ENCODE measurements around the gene ABTB1. TPM values are rescaled to one million over a fixed set of nuclear protein-coding genes. Genes with fewer than 3 reads are reported as not detected.

Gene ABTB1
- polyA plus RNA-seq, 6 donors from 2014 or later, result 57.4 to 88.4 (median 79.4) TPM

DNA sequence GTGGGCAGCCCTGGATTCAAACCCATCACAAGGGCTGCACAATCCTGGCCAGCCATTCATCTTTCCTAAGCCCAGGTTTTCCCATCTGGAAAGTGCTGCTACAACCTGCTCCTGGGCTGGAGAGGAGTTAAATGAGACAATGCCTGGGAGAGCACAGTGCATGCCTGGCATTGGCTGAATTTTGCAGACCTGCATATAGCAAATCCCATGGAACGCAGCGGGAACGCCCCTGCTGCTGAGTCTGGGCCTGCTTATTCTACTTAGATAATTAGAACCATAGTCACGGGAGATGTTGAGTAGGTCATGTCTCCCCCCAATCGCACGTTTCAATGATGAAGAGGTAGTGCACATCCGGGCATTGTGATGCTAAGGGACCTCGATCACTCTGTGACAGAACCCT is 46.6 kb downstream of the ABTB1 start:
- no peak for DNase-seq
- H3K27me3 Mint-ChIP-seq, result no peaks in the 10 kb centered on the region
- peaks cover 0 to 1% (median 0%) of the 10 kb centered on the region in 7 donors for H3K9me3 Mint-ChIP-seq
- H3K27ac Mint-ChIP-seq, result no peak overlapping the region
- H3K36me3 Mint-ChIP-seq, result peaks cover 0 to 7% of the 10 kb centered on the region in 2 donors
- peaks cover 0 to 3% (median 0%) of the 10 kb centered on the region in 3 donors for H3K4me1 Mint-ChIP-seq
- no peak for ATAC-seq (ENCODE audit: low read depth in 2 of 2)
- H3K4me3 Mint-ChIP-seq, result no peak overlapping the region

DNA sequence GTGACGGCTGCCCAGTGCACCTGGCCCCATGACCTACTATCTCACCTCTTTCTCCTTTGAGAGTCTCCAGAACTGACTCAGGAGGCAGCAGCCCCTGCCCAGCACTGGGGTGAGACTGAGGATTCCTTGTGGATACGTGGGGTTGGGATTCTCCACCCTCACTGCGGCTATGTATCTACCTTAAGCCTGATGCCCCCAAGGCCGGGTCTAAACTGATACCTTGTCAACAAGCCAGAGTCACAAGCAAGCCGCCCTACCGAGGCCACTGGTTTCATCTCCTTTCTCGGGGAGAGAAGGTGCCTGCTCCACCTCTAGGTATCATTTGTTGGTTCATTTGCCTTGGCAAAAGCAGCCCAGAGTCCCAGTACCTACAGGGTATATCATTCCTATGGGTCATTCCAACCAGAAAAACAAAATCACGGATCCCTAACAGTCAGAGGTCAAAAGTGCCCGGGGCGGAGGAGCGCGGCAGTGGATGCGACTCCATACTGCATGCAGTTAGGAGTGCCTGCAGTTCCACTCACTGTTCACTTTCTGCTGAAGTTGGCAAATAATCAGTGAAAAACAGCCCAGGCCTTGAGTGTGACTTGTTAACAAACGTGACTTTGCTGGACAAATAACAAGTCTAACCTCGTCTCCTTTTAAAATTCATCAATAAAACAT is 47.5 kb downstream of the ABTB1 start:
- Mint-ChIP-seq H3K27me3 (no peaks in the 10 kb centered on the region), H3K9me3 (peaks cover 0 to 1% (median 0%) of the 10 kb centered on the region in 7 donors), H3K36me3 (peaks cover 0 to 8% of the 10 kb centered on the region in 2 donors), H3K4me3 (no peak overlapping the region), H3K27ac (no peak overlapping the region), H3K4me1 (peaks cover 0 to 3% (median 0%) of the 10 kb centered on the region in 3 donors)
- DNase-seq (no peak), ATAC-seq (ENCODE audit: low read depth in 2 of 2) (no peak)

DNA sequence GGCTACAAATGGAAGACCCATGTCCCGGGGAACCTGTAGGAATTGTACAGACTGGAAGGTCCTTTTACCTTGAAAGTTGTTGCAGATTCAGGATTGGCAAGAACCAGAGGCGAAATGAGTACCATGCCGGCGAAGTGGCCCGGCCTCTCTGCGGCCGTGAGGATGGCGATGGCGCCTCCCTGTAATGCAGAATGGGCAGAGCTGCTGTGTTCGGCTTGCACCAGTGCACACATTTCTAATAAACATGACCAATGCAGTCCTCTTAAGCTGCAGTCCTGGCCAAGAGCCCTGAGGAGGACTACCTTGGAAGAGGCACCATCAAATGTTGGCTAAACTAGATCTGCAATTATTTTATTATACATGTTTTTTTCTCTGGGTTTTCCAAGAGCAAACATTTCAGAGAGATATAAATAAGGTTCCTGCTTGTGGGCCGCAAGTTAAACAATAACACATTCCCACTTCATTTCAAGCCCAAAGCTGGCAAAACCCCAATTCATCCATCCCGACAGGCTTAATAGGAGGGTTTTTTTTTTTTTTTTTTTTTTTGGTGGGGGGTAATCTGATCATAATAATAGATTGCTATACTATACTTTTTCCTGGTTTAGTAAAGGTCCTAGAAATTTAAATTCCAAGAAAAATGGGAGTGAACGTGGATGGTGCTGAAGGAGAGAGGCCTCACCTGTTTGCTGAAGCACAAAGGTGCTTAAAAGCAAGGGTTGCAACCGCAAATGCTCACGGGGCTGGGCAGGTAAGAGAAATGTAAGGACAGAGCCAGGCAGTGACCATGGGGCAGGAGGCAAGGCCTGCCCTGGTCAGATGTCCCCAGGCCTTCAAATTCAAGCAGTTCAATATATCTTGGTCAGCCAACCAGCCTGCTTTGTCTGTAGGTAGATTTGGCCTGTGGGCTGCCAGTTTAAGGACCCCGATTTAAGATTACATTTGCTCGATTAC is 48.5 kb downstream of the ABTB1 start:
- Mint-ChIP-seq H3K27ac (peak overlapping the region in 1 of 6 donors; percentile 15), H3K9me3 (peaks cover 0 to 1% (median 0%) of the 10 kb centered on the region in 7 donors), H3K4me3 (no peak overlapping the region), H3K4me1 (peaks cover 0 to 6% (median 1%) of the 10 kb centered on the region in 3 donors), H3K27me3 (no peaks in the 10 kb centered on the region), H3K36me3 (peaks cover 0 to 8% of the 10 kb centered on the region in 2 donors)
- DNase-seq, result no peak
- ATAC-seq (ENCODE audit: low read depth in 2 of 2), result no peak

DNA sequence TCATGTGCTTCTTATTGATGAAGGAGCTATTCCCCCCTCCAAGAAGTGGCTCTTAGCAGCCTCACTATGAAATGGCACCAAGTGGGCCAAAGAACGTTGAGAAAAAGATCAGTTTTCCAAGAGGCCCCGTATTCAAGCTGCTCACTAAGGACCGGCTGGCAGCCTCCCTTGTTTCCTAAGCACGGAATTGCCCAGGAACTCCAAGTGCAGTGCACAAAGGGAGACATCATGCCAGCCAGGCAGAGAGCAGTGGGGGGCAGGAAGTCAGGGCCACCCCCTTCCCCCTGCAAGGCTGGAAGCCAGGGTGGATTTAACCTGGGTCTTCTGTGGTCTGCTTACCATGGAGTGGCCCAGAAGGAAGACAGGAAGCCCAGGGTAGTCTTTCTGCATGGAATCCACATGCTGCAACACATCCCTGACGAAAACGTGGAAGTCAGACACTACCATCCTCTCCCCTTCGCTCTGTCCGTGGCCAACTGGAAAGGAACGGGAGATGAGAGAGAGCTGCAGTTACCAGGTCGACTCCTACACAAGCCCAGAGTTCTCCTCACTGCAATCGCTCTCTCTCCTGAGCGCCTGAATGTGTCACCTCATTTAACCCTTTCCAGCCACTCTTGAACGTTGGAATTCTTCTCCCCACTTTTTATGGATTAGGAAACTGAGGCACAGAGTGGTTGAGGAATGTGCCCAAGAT is 49.5 kb downstream of the ABTB1 start:
- no peak for ATAC-seq (ENCODE audit: low read depth in 2 of 2)
- peak overlapping the region in 1 of 8 donors; percentile 52 for H3K4me3 Mint-ChIP-seq
- no peak overlapping the region for H3K27ac Mint-ChIP-seq
- no peak for DNase-seq
- peaks cover 0 to 8% of the 10 kb centered on the region in 2 donors for H3K36me3 Mint-ChIP-seq
- no peaks in the 10 kb centered on the region for H3K27me3 Mint-ChIP-seq
- H3K4me1 Mint-ChIP-seq, result peaks cover 0 to 6% (median 1%) of the 10 kb centered on the region in 3 donors
- peaks cover 0 to 1% (median 0%) of the 10 kb centered on the region in 7 donors for H3K9me3 Mint-ChIP-seq

DNA sequence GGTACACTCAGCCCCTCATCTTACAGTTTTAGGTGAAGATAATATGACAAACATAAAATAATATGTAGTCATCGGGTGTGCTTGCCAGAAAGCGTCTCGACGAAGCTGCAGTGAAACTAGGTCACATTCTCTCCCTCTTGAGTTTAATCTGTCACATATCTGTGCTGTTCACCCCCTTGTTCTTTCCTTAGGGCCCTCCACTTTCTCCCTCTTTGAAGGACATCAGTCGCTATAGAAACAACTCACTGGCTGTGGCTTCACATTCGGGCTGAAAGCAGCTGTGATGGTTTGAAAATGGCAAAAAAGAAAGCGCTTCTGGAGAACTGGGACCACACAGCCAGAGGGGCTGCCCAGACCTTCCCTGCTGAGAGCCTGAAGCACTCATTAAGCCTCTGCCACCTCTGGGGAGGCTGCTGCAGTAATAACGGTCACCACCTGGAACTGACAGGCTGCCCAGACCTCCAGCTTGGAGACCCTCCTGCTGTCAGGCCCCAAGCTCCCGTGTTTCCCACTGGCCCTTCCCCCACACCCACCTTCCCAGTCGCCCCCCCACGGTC is 50.3 kb downstream of the ABTB1 start:
- DNase-seq (no peak), ATAC-seq (ENCODE audit: low read depth in 2 of 2) (no peak)
- H3K27ac Mint-ChIP-seq, result no peak overlapping the region
- H3K4me1 Mint-ChIP-seq, result peaks cover 0 to 6% (median 1%) of the 10 kb centered on the region in 3 donors
- no peak overlapping the region for H3K4me3 Mint-ChIP-seq
- peaks cover 0 to 8% of the 10 kb centered on the region in 2 donors for H3K36me3 Mint-ChIP-seq
- H3K9me3 Mint-ChIP-seq, result peaks cover 0 to 1% (median 0%) of the 10 kb centered on the region in 7 donors
- no peaks in the 10 kb centered on the region for H3K27me3 Mint-ChIP-seq

DNA sequence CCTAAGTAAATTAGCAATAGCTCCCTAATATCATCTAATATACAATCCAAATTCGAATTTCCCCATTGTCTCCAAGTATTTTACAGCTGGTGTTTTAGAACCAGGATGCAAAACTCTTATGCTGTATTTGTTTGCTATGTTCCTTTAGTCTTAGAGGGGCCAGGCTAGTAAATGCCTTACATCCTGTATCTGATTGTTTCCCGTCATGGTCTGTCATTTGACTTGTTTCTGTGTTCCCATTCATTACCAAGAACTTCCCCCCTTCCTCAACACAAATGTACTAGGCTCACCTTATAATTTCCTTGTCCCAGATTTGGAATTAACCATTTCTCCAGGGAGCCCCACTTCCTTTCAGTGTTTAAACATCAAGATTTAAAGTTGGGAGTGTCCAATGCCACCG is 54.1 kb downstream of the ABTB1 start:
- peaks cover 3 to 16% (median 6%) of the 10 kb centered on the region in 3 donors for H3K4me1 Mint-ChIP-seq
- no peak for ATAC-seq (ENCODE audit: low read depth in 2 of 2)
- H3K9me3 Mint-ChIP-seq, result peaks cover 0 to 1% (median 0%) of the 10 kb centered on the region in 7 donors
- DNase-seq, result no peak
- peaks cover 0 to 3% (median 0%) of the 10 kb centered on the region in 3 donors for H3K27me3 Mint-ChIP-seq
- H3K27ac Mint-ChIP-seq, result no peak overlapping the region
- peaks cover 0 to 8% of the 10 kb centered on the region in 2 donors for H3K36me3 Mint-ChIP-seq
- no peak overlapping the region for H3K4me3 Mint-ChIP-seq

DNA sequence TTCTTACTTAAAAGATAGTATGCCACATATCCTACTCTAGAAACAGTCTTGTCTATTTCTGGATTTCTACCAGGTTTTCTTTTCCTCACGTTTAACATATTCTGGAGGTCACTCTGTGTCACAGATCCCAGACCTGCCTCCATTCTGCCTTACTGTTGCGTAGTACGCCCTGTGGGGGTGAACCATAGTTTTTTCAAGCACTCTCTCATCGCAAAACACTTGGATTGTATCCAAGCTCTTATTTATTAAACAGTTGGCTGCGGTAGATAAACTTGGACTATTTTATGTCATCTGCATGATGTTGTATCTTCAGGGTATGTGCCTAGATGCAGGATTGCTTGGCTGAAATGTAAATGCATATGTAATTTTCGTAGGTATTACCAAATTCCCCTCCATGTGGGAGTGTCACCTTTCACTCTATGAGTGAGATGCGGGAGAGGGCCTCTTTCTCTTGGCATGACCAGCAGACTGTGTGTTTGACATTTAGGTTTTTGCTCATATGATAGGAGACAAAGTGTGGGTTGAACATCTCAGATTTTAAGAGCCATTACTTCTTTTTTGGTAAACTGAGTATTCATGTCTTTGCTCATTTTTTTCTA is 55.8 kb downstream of the ABTB1 start:
- Mint-ChIP-seq H3K9me3 (peaks cover 0 to 1% (median 0%) of the 10 kb centered on the region in 7 donors), H3K36me3 (peaks cover 0 to 8% of the 10 kb centered on the region in 2 donors), H3K27ac (peak overlapping the region in 2 of 6 donors; percentile 8 to 54), H3K4me3 (no peak overlapping the region), H3K4me1 (peaks cover 10 to 21% (median 11%) of the 10 kb centered on the region in 3 donors), H3K27me3 (peaks cover 0 to 3% (median 0%) of the 10 kb centered on the region in 3 donors)
- DNase-seq, result no peak
- ATAC-seq (ENCODE audit: low read depth in 2 of 2), result no peak

DNA sequence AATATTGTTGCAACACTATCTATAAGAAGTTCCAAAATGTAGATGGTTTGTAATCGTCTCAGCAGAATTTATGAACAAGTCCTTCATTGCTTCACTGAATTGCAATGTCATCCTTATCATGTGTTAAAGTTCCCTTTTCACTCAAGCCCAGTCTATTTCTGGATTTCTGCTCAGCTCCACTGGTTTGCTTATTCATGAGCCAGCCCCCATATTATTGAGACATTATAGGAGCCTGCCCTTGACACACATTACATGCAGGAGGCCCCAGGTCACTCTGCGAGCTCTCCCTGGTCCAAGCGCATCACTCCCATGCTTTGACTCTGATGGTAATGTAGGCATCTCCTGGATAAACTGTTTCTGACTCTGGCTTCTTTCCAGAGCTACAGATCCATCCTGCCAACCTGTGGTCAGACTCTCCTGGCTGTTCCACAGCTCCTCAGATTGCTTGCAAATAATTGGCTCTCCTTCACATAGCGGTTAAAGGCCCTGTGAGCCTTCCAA is 56.9 kb downstream of the ABTB1 start:
- ATAC-seq (ENCODE audit: low read depth in 2 of 2), result no peak
- Mint-ChIP-seq H3K4me1 (peaks cover 14 to 28% (median 15%) of the 10 kb centered on the region in 3 donors), H3K9me3 (no peaks in the 10 kb centered on the region), H3K27me3 (peaks cover 0 to 3% (median 0%) of the 10 kb centered on the region in 3 donors), H3K36me3 (no peaks in the 10 kb centered on the region), H3K4me3 (no peak overlapping the region), H3K27ac (peak overlapping the region in 1 of 6 donors; percentile 6)
- DNase-seq, result no peak

DNA sequence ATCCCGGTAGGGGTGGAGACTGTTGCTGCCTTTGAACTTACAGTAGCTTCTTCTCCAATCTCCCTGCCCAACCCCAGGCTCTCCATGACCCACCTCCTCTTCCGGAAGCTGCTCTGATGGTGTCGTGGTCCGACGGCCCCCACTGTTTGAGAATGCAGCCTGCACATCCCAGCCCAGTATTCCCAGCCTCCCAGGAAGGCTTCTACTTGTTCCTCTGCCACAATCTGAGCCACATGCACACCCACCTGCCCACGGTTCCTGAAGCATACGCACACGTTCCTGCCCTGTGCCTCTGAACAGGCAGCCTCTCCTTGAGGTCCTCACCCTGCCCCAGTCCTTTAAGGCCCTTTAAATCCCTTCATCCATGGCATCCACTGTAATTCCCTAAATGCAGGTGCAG is 57.4 kb downstream of the ABTB1 start:
- H3K27ac Mint-ChIP-seq, result peak overlapping the region in 1 of 6 donors; percentile 52

More for the DNA sequence above, 57.4 kb downstream of the ABTB1 start:
- H3K4me1 Mint-ChIP-seq, result peaks cover 19 to 33% (median 21%) of the 10 kb centered on the region in 3 donors
- no peaks in the 10 kb centered on the region for H3K9me3 Mint-ChIP-seq
- peaks cover 0 to 3% (median 0%) of the 10 kb centered on the region in 3 donors for H3K27me3 Mint-ChIP-seq
- H3K36me3 Mint-ChIP-seq, result no peaks in the 10 kb centered on the region
- no peak for ATAC-seq (ENCODE audit: low read depth in 2 of 2)
- no peak overlapping the region for H3K4me3 Mint-ChIP-seq
- DNase-seq, result no peak

Other genes starting within 250 kb of the ABTB1 start
- 10 to 100 TPM; 11.0 to 37.0 (median 18.2) TPM for gene TPRA1, start 82.2 kb upstream of the ABTB1 start, polyA plus RNA-seq (ENCODE audit: low read depth in 6 of 6)
- 10 to 100 TPM; 23.7 to 36.7 (median 26.8) TPM for gene MCM2, start 74.5 kb upstream of the ABTB1 start, polyA plus RNA-seq (ENCODE audit: low read depth in 6 of 6)
- gene PODXL2, start 43.8 kb upstream of the ABTB1 start, polyA plus RNA-seq (ENCODE audit: low read depth in 6 of 6), result 1 to 10 TPM; 1.8 to 5.8 (median 2.8) TPM
- 1 to 10 TPM in 3 of 6 donors, under 1 TPM in 2, not detected in 1; 0.40 to 3.6 (median 1.3) TPM for gene MGLL, start 149.6 kb downstream of the ABTB1 start, polyA plus RNA-seq (ENCODE audit: low read depth in 6 of 6)
- under 1 TPM in 1 of 6 donors, not detected in 5; 0.15 TPM for gene KBTBD12, start 242.3 kb downstream of the ABTB1 start, polyA plus RNA-seq (ENCODE audit: low read depth in 6 of 6)

Measured in naive B cell (primary cell).